Measurements from ENCODE around the gene MAN2B1.
"Not testable (repeated sequence)": the region's sequence is repeated elsewhere in the genome, so short reads cannot be mapped to it uniquely, and the experiment has no call there.

Gene MAN2B1
- total RNA-seq = 48.1 to 54.8 (median 51.4) reads per million in 4 donors

DNA sequence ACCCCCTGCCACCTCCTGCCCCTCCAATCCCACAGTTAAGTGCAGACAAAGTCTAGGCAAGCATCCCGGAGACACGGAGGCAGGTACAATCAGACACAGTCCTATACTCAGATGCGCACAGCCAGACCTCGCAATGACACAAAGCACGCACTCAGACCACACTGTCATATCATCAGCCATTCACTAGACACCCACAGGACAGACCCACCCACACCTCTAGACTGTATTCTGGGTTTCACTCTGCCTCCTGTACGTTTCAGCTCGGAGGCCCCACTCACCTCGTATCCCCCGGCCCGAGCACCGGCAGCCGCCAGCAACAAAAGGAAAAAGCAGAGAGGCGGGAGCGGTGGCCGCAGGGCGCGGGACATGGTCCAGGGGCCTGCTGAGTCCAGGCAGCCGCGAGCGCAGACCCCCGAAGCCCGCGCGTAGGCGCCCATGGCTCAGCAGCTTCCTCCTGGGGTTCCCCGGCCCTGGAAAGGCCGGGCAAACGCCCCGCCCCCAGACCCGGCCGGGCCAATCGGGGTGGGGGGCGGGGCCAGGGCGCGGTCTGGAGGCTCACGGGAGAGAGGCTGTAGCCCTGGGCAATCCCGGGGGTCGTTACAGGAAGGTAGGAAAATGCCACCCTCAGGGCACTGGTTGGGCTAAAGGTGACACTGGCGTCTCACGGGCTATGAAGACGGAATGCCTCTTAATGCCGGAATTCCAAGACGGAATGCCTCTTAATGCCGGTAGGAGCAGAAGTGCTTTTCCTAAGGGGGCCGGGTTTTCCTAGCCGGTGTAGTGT is at the start of gene MAN2B1, which contains the start of gene WDR83:
Gene MAN2B1 (minus strand): TSS at position 478 of the 784 bp plus-strand sequence. CDS start 41 bp downstream, at position 437.
Gene WDR83 (plus strand): TSS at position 543 of the 784 bp plus-strand sequence. CDS start 2,984 bp downstream, outside the sequence.
- peak; percentile 68 to 81 (median 71) for DNase-seq

- DNase-seq = no peak
Measured at GRCh38 chr19:12715929-12716328, 49.4 kb upstream of the MAN2B1 start.

GRCh38 chr19:12715102-12715501 is 48.6 kb upstream of the MAN2B1 start:
- no peak for DNase-seq

- not testable (repeated sequence) for DNase-seq
Measured at GRCh38 chr19:12713304-12713703, 46.8 kb upstream of the MAN2B1 start.

- DNase-seq = not testable (repeated sequence)
Measured at GRCh38 chr19:12712077-12712476, 45.5 kb upstream of the MAN2B1 start.

DNA sequence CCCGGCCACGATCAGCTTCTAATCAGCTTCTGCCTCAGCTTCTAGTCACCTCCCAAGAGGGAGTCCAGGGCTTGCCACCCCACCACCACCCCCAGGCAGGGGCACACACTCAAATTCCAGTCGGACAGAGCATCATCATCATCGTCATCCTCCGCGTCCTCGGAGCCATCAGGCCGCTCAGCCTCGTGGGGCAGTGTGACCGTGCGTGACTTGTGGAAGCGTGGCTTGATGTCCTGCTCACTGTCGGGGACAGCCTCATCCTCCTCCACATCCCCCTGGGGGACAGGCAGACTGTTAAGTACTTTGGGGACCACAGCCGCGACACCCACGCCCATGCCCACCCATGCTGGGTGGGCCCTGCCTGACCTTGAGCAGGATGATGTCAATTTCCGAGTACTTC is 44.6 kb upstream of the MAN2B1 start:
- DNase-seq = no peak

DNA sequence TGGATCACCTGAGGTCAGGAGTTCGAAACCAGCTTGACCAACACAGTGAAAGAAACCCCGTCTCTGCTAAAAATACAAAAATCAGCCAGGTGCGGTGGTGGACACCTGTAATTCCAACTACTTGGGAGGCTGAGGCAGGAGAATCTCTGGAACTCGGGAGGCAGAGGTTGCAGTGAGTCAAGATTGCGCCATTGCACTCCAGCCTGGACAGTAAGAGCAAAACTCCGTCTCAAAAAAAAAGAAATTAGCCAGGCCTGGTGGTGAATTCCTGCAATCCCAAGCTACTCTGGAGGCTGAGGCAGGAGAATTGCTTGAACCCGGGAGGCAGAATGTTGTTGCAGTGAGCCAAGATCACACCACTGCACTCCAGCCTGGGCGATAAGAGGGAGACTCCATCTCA is 42.1 kb upstream of the MAN2B1 start:
- DNase-seq = no peak

DNA sequence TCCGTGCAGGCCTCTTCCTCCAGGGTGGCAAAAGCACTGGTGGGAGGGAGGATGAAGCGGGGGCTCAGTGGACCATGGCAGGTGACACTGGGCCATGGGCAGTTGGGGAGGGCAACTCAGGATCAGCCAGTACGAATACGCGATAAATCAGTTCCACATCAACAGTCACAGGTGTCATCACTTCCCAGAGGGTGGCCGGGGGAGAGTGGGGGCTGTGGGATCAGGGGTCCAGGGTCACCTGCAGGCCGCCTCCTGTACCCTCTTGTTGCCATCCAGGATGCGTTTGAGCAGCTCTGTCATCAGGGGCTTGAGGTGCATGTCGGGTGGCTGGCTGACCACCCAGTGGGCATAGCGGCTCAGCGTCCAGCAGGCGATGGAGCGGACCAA is 39.8 kb upstream of the MAN2B1 start:
- DNase-seq = no peak

- no peak for DNase-seq
Measured at GRCh38 chr19:12705654-12706331, 39.3 kb upstream of the MAN2B1 start.

- no peak for DNase-seq
Measured at GRCh38 chr19:12705169-12705568, 38.6 kb upstream of the MAN2B1 start.

DNA sequence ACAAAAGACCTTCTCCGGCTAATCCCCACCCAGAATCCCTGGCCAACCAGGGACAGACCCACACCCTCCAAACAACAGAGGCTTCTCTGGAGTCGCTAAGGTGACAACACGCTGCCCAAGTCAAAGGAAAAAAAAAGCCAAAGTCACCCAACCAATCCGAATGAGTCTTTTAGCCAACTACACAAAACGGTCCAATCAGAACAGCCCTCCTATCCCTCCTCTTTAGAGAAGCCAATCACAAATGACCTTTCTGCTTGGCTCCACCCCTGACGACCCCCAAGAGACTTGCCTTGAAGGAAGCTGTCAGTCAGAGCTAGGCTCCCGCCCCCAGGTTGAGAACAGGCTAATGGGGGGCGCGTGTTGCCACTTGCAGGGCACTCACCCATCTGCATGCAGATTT is 36.5 kb upstream of the MAN2B1 start:
- no peak for DNase-seq

GRCh38 chr19:12701596-12702282 is 35.2 kb upstream of the MAN2B1 start:
- DNase-seq = no peak

- DNase-seq = no peak
Measured at GRCh38 chr19:12698138-12698537, 31.6 kb upstream of the MAN2B1 start.

- DNase-seq = not testable (repeated sequence)
Measured at GRCh38 chr19:12697425-12697824, 30.9 kb upstream of the MAN2B1 start.

GRCh38 chr19:12696366-12697335 is 30.1 kb upstream of the MAN2B1 start, which contains the start of gene FBXW9:
FBXW9 (minus strand) TSS chr19:12696631; CDS start chr19:12696581, 50 bp downstream.
- DNase-seq = peak; percentile 90 to 97 (median 94)

- DNase-seq = no peak
Measured at GRCh38 chr19:12695997-12696365, 29.4 kb upstream of the MAN2B1 start.

DNA sequence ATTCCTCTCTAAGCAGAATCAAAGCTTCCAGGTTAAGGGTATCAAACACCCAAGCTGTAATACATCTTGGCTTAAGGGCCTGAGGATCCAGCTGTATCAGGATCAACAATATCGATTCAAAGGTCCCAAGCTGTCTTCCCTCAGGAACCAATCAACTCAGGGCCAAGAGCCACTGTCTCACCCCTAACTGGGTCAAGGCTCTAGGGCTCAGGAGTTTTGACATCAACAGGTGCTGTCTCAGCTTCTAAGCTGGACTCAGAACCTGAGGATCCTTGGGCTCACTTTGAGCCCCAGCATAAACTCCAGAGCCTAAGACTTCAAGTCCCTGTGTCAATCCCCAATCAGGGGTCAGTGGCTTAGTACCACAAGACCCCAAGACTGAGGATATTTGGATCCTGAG is 29.0 kb upstream of the MAN2B1 start:
- DNase-seq = no peak

DNA sequence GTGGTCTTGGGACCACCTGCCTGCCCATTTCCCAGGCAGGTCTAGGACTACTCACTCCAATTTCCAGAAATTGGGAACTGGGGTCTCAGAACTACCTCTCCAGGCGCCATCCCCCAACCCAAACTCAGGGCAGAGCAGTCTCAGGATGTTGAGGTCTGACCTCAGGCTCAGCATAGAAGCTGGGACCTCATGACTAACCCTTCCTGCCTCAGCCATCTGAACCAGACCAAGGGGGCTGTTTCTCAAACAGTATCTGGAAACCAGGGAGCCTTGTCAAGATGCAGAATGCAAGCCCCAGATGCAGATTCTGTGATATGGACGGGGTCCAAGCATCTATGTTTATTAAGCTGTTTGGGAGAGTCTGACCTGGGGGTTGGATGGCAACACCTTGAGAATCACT is 28.6 kb upstream of the MAN2B1 start:
- no peak for DNase-seq

DNA sequence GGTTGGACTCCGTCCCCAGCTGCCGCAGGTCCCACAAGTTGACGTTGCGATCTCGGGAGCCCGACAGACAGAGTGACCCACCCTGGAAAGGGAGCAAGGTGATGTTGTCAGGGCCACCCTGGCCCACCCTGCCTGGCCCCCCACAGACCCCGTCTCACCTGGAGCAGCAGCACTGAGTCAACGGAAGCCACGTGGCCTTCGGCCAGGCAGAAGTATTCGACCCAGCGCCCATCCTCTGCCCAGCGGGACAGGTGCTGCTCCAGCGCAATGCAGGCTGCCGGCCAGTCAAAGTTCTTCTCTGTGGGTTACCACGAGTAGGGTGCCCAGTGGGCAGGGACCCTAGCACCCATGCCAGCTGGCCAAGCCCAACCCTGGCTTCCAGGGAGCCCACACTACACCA is 28.1 kb upstream of the MAN2B1 start:
- DNase-seq = no peak

- DNase-seq = no peak
Measured at GRCh38 chr19:12692960-12693359, 26.4 kb upstream of the MAN2B1 start.

DNA sequence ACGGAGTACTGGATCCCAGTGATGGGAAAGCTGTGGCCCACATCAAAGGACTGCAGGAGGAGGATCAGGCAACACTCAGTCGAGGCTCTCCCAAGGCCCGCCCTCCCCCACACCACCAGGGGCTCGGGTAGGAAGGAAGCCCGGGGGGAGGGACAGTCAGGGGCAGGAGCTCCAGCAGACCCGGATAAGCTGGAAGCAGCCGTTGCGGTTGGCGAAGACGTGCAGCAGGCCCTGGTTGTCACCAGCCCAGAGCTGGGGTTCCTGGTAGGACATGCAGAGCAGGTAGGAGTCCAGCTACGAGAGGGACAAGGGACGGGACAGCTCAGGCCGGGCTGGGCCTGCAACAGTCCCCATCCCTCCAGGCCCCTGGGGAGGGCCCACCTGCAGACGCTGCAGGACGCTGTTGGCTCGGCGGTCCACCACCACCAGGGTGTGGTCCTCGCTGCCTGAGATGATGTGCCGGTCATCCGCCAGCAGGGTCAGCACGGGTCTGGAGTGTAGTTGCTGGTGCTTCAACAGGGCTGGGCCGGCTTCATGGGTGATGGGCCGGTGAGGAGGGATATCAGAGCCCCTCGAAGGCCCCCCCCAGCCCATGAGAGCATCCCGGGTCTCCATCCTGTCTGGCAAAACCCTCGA is 23.2 kb upstream of the MAN2B1 start:
- DNase-seq = no peak

- DNase-seq = no peak
Measured at GRCh38 chr19:12689012-12689411, 22.5 kb upstream of the MAN2B1 start.

All from T-helper 1 cell (primary cell).